Type B pancreatic cell (in vitro differentiated cells): ENCODE measurements around the gene EVI5. TPM values are rescaled to one million over a fixed set of nuclear protein-coding genes. Genes with fewer than 3 reads are reported as not detected.

Experiments
- DNase-seq: peaks from one replicate; pipeline ENCODE4 v3.0.0; 2021; ENCODE audit warnings: mixed read lengths; ENCODE audit not compliant: unreplicated experiment; ENCODE audit errors: extremely low spot score
- H3K27ac Mint-ChIP-seq: 2 replicates; pipeline ENCODE4 v1.8.0; 2021; ENCODE audit warnings: mild to moderate bottlenecking, mixed read lengths
- H3K27me3 Mint-ChIP-seq: 2 replicates; pipeline ENCODE4 v1.8.0; 2021; ENCODE audit warnings: mixed read lengths
- H3K36me3 Mint-ChIP-seq: 2 replicates; pipeline ENCODE4 v1.8.0; 2021; ENCODE audit warnings: mixed read lengths
- H3K4me1 Mint-ChIP-seq: one replicate; pipeline ENCODE4 v1.8.0; 2021; ENCODE audit warnings: mixed read lengths; ENCODE audit not compliant: unreplicated experiment
- H3K4me3 Mint-ChIP-seq: 2 replicates; pipeline ENCODE4 v1.8.0; 2021; ENCODE audit warnings: mild to moderate bottlenecking, mixed read lengths
- H3K9me3 Mint-ChIP-seq: 2 replicates; pipeline ENCODE4 v1.8.0; 2021; ENCODE audit warnings: mixed read lengths
- CTCF ChIP-seq: fragments of 200-600 bp; sonication (generic); conservative IDR thresholded peaks from 2 replicates; pipeline ENCODE4 v1.5.0; 2021; ENCODE audit warnings: antibody characterized with exemption, mild to moderate bottlenecking
- total RNA-seq: library from RNA; stranded (reverse); gene quantifications from 2 replicates; pipeline ENCODE4 v1.2.1, GENCODE V29; 2021; ENCODE audit warnings: low replicate concordance

Gene EVI5
- total RNA-seq, 1 donor from 2014 or later: 29.6 TPM

GRCh38 chr1:92544756-92545165 is 240.1 kb downstream of the EVI5 start:
- H3K27me3 Mint-ChIP-seq: no peaks in the 10 kb centered on the region
- DNase-seq: no peak

GRCh38 chr1:92543131-92544055 is 241.5 kb downstream of the EVI5 start:
- H3K27me3 Mint-ChIP-seq: no peaks in the 10 kb centered on the region
- H3K4me3 Mint-ChIP-seq: no peak overlapping the region
- TF ChIP-seq CTCF: no peak
- H3K9me3 Mint-ChIP-seq: no peaks in the 10 kb centered on the region
- H3K36me3 Mint-ChIP-seq: peaks cover 5% of the 10 kb centered on the region
- no peak for DNase-seq
- H3K4me1 Mint-ChIP-seq: no peaks in the 10 kb centered on the region
- no peak overlapping the region for H3K27ac Mint-ChIP-seq

More at GRCh38 chr1:92544756-92545165, 240.1 kb downstream of the EVI5 start:
- TF ChIP-seq CTCF: no peak
- Mint-ChIP-seq H3K36me3 (peaks cover 8% of the 10 kb centered on the region), H3K4me1 (no peaks in the 10 kb centered on the region), H3K27ac (no peak overlapping the region), H3K4me3 (no peak overlapping the region), H3K9me3 (no peaks in the 10 kb centered on the region)

- Mint-ChIP-seq H3K36me3 (peaks cover 6% of the 10 kb centered on the region), H3K27me3 (no peaks in the 10 kb centered on the region), H3K27ac (no peak overlapping the region), H3K9me3 (no peaks in the 10 kb centered on the region), H3K4me3 (no peak overlapping the region), H3K4me1 (no peaks in the 10 kb centered on the region)
- DNase-seq: no peak
- no peak for TF ChIP-seq CTCF
Measured at GRCh38 chr1:92538413-92539061, 246.4 kb downstream of the EVI5 start.

- DNase-seq: no peak
- Mint-ChIP-seq H3K9me3 (no peaks in the 10 kb centered on the region), H3K27me3 (no peaks in the 10 kb centered on the region), H3K4me3 (no peak overlapping the region), H3K27ac (no peak overlapping the region), H3K36me3 (peaks cover 6% of the 10 kb centered on the region), H3K4me1 (no peaks in the 10 kb centered on the region)
- TF ChIP-seq CTCF: no peak
Measured at GRCh38 chr1:92538048-92538412, 246.9 kb downstream of the EVI5 start.

- Mint-ChIP-seq H3K4me3 (no peak overlapping the region), H3K36me3 (peaks cover 6% of the 10 kb centered on the region), H3K4me1 (no peaks in the 10 kb centered on the region), H3K27me3 (no peaks in the 10 kb centered on the region), H3K9me3 (no peaks in the 10 kb centered on the region), H3K27ac (no peak overlapping the region)
- DNase-seq: no peak
- no peak for TF ChIP-seq CTCF
Measured at GRCh38 chr1:92536980-92537884, 247.7 kb downstream of the EVI5 start.
